Measurements from ENCODE around the gene MSH4.

MSH4 gene

GRCh38 chr1:75861831-75862230 lies 65.1 kb downstream of the MSH4 start:
- TF ChIP-seq CTCF (conservative IDR thresholded peaks at IDR 0.05), result no peak
- H3K27ac ChIP-seq, result no peak overlapping the region

- no peak for TF ChIP-seq CTCF (conservative IDR thresholded peaks at IDR 0.05)
These were observed 74.3 kb downstream of the MSH4 start for GRCh38 chr1:75870951-75871350.

GRCh38 chr1:75879985-75880384 lies 83.3 kb downstream of the MSH4 start:
- no peak overlapping the region for H3K27ac ChIP-seq
- TF ChIP-seq CTCF (conservative IDR thresholded peaks at IDR 0.05), result no peak

More at GRCh38 chr1:75870951-75871350, 74.3 kb downstream of the MSH4 start:
- no peak overlapping the region for H3K27ac ChIP-seq

- TF ChIP-seq CTCF (conservative IDR thresholded peaks at IDR 0.05), result no peak
- no peak overlapping the region for H3K27ac ChIP-seq
These were observed 87.8 kb downstream of the MSH4 start for GRCh38 chr1:75884437-75884836.

GRCh38 chr1:75901371-75901770 lies 104.7 kb downstream of the MSH4 start:
- no peak for TF ChIP-seq CTCF (conservative IDR thresholded peaks at IDR 0.05)
- H3K27ac ChIP-seq, result no peak overlapping the region

- peak; percentile 79 for TF ChIP-seq CTCF (conservative IDR thresholded peaks at IDR 0.05)
- H3K27ac ChIP-seq, result no peak overlapping the region
These were observed 112.1 kb downstream of the MSH4 start for GRCh38 chr1:75908717-75909152.

GRCh38 chr1:75916834-75917233 lies 120.2 kb downstream of the MSH4 start:
- H3K27ac ChIP-seq, result no peak overlapping the region
- no peak for TF ChIP-seq CTCF (conservative IDR thresholded peaks at IDR 0.05)

- no peak overlapping the region for H3K27ac ChIP-seq
- no peak for TF ChIP-seq CTCF (conservative IDR thresholded peaks at IDR 0.05)
These were observed 126.0 kb downstream of the MSH4 start for GRCh38 chr1:75922698-75923097.

All from VCaP (cell line).